H54 (cell line): ENCODE data around the gene SIGLEC14.

Experiments
- DNase-seq: peaks from one replicate; pipeline ENCODE4 v3.0.0; 2011; ENCODE audit warnings: low spot score, mixed read lengths; ENCODE audit not compliant: insufficient read length
- FAIRE-seq: peaks from 3 replicates; lab custom pipeline; 2011; peaks lifted over from hg19 to GRCh38; lab: Jason Lieb, UNC
- POLR2A ChIP-seq: IDR thresholded peaks from 2 replicates; pipeline ENCODE4 v1.6.1; 2011; ENCODE audit warnings: low read depth, mild to moderate bottlenecking, low read length

SIGLEC14 gene

GRCh38 chr19:51615991-51616390, 30.6 kb downstream of the SIGLEC14 start:
- DNase-seq (no peak), FAIRE-seq (no peak)
- TF ChIP-seq POLR2A: no peak

DNA sequence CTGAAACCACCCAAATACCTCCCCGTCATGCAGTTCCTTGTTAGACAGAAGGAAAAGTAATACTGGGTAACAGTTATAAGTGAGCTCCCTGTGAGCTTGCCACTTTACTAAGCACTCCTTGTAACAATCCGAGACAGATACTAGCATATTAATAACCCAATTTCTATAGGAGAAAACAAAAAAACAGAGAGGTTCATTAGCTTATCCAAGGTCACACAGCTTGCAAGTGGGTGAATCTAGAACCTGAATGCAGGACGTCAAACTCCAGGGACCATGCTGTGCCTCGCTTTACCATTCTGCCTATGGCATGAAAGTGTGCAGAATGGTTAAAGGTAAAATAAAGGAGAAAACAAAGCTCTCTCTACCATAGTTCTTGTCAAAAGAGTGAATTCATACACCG, 31.8 kb downstream of the SIGLEC14 start:
- DNase-seq (no peak), FAIRE-seq (no peak)
- no peak for TF ChIP-seq POLR2A

GRCh38 chr19:51610576-51610975, 36.0 kb downstream of the SIGLEC14 start:
- no peak for FAIRE-seq
- no peak for TF ChIP-seq POLR2A
- DNase-seq: no peak

DNA sequence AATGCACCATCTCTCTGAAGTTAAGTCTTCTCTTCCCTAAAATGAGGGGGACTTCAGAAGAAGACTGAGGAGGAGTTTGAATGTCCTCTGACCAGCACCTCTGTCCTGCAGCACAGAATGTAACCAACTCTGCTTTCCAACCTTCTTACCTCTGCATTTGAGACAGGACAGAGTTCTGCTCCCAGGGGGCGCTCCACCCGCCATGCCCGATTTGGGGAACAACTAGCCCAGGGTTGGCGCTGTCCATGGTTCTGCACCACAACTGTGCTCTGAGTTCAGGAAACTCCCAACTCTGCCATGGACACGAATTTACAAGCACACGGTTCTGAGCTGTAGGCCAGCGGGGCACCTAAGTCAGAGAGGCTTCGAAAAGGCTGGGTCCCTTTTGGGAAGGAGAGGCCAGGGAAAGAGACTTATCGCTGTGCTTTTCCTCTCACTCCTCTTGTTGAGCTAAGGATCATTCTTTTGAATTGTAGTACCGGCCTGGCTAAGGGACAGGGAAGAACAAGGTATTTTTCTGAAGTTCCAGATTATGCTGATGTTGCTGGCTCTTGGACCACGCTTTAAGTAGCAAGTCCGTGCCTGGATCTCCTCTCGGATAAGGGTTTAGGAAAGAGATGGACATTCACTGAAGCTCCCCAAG, 38.6 kb downstream of the SIGLEC14 start:
- DNase-seq (peak; percentile 58), FAIRE-seq (no peak)
- TF ChIP-seq POLR2A: no peak

- DNase-seq: no peak
- no peak for FAIRE-seq
- TF ChIP-seq POLR2A: no peak
These were observed 39.5 kb downstream of the SIGLEC14 start for GRCh38 chr19:51607077-51607476.

GRCh38 chr19:51602189-51602854, 44.3 kb downstream of the SIGLEC14 start:
- no peak for DNase-seq
- TF ChIP-seq POLR2A: no peak
- FAIRE-seq: no peak

DNA sequence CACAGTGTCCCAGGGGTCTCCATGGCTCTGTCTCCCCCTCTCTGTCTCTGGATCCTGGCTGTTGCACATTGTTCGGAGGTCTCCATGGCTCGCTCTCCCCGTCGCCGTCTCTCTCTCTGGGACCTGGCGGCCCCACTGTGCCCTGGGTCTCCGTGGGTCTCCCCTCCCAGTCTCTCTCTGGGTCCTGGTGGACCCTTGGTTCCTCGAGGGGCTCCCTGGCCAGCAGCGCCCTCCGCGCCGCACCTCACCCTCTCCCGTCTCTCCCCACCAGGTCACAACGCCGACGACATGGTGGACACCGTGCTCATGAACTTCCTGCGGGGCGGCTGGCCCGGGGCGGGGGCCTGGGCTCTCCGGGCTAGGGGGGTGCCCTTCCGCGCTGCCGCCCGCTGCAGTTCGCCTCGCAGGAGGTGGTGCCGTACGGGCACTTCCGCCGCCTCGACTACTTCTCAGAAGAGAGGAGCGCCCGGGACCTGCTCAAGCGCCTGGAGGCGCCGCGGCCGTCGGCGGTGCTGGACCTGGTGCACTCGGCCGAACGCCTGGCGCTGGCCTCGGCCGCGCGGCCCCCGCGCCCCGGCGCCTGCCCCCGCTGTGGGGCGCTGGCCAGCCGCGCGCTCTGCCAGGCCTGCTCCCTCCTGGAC, 45.6 kb downstream of the SIGLEC14 start:
- DNase-seq: no peak
- TF ChIP-seq POLR2A: no peak
- no peak for FAIRE-seq

- DNase-seq (no peak), FAIRE-seq (no peak)
- TF ChIP-seq POLR2A: no peak
These were observed 47.5 kb downstream of the SIGLEC14 start for GRCh38 chr19:51599084-51599483.

DNA sequence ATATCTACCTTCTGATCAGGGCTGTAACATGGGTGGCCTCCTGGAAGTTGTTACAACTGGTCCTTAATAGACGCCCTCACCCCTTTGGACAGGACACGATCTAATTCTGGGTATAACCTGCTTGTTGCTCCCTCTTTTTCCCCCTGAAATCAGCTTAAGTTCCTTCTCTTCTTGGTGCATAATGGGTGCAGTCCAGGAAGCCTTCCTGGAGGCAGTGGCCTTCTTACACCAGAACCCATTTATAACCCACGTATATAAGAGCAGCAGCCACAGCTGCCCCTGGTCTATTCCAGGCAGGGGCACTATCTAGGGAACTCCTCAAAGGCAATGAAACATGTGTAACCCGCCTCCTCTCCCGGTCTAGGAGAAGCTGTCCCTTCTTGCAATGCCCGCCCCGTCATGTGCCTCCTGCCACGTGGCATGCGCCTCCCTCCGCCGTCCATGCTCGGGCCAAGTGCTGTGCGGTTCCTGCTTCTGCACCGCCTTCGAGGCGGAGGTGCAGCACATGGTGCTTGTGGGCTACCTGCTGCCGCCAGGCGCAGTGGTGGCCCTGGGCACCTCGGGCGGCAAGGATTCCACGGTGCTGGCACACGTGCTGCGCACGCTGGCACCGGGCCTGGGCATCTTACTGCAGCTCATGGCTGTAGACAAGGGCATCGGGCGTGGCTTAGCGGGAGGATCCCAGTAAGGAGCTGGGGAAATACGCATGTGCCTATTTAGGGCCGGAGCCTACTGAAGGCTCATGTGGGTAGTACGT, 48.3 kb downstream of the SIGLEC14 start:
- FAIRE-seq: no peak
- TF ChIP-seq POLR2A: no peak
- no peak for DNase-seq

- no peak for DNase-seq
- no peak for FAIRE-seq
- no peak for TF ChIP-seq POLR2A
These were observed 51.1 kb downstream of the SIGLEC14 start for GRCh38 chr19:51595190-51596175.

- TF ChIP-seq POLR2A: no peak
- FAIRE-seq (no peak), DNase-seq (no peak)
These were observed 51.9 kb downstream of the SIGLEC14 start for GRCh38 chr19:51594774-51595109.

DNA sequence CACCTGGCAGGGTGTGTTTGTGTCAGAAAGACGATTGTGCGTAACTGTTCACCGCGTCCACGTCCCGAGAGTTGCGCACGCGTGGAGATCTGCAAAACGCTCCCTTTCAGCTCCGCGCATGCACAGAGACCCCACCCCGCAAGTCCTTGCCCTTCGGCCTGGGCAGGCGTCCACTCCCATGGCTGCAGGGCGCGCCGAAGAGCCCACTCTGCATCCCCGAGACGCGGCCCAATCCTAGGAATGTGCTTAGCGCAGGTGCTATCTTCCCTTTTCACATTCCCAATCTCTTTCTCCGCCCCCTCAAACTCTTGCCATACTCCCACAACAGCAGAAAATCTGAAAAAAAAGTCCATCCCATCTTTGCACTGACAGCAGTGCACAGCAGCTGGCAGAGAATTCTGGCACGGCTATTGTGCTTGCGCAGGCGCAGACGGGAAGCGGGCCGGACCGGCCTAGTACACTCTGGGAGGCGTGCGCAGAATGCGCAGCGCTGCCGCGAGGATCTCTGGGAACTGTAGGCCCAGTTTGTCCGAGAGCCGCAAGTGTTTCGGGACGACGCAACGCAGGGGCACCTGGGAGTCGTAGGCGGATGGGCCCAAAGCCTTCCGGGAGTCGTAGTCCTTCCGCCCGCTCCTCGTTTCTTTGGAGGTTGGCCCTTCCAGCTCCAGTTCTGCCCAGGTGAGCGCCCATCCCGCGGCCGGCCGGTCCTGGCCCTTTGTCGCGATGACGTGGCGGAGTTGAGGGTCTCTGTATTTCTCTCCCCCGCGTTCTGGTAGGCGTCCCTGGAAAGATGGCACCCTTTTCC, 52.5 kb downstream of the SIGLEC14 start:
- TF ChIP-seq POLR2A: 0 out of 2 replicates have a peak, but pooled peaks have one; percentile 11
- FAIRE-seq (peak; percentile 93), DNase-seq (peak; percentile 86)
